GM23338 (cell line): Measurements from ENCODE around the gene SLC6A12. TPM values are rescaled to one million over a fixed set of nuclear protein-coding genes. Genes with fewer than 3 reads are reported as not detected.

Experiments used
- ATAC-seq: fragments of 200-7000 bp; cut with Tn5 transposase; 3 replicates; pipeline ENCODE4 v1.9.1; 2020
- DNase-seq: peaks from one replicate; pipeline ENCODE4 v3.0.0-alpha.2; 2015; ENCODE audit warnings: low spot score
- H2AFZ ChIP-seq: fragments of 200-600 bp; sonication (generic); 2 replicates; pipeline ENCODE4 v1.8.0; 2016; ENCODE audit warnings: antibody characterized with exemption, mild to moderate bottlenecking, moderate library complexity
- H3F3A ChIP-seq: fragments of 200-600 bp; sonication (generic); replicated peaks from 2 replicates; pipeline ENCODE4 v1.8.0; 2017; ENCODE audit warnings: antibody characterized with exemption, mixed run types, low read depth
- H3K27ac ChIP-seq: fragments of 200-600 bp; sonication (generic); 2 replicates; pipeline ENCODE4 v1.6.1; 2016; ENCODE audit warnings: low read depth
- H3K27me3 ChIP-seq: fragments of 200-600 bp; sonication (generic); 2 replicates; pipeline ENCODE4 v1.8.0; 2016; ENCODE audit warnings: mild to moderate bottlenecking, mixed run types, moderate library complexity; ENCODE audit not compliant: insufficient read depth
- H3K36me3 ChIP-seq: fragments of 200-600 bp; sonication (generic); 2 replicates; pipeline ENCODE4 v1.8.0; 2016; ENCODE audit warnings: mild to moderate bottlenecking; ENCODE audit not compliant: insufficient read depth
- H3K4me1 ChIP-seq: fragments of 200-600 bp; sonication (generic); 2 replicates; pipeline ENCODE4 v1.8.0; 2016; ENCODE audit warnings: mild to moderate bottlenecking, moderate library complexity; ENCODE audit not compliant: insufficient read depth
- H3K4me2 ChIP-seq: fragments of 200-600 bp; sonication (generic); 2 replicates; pipeline ENCODE4 v1.7.1; 2017; ENCODE audit warnings: mixed run types
- H3K4me3 ChIP-seq: fragments of 200-600 bp; sonication (generic); 2 replicates; pipeline ENCODE4 v1.6.1; 2016; ENCODE audit warnings: mixed run types
- H3K79me2 ChIP-seq: fragments of 200-600 bp; sonication (generic); replicated peaks from 2 replicates; pipeline ENCODE4 v1.8.0; 2017; ENCODE audit warnings: mild to moderate bottlenecking; ENCODE audit not compliant: insufficient read depth
- H3K9me2 ChIP-seq: fragments of 200-600 bp; sonication (generic); 2 replicates; pipeline ENCODE4 v1.8.0; 2017; ENCODE audit not compliant: insufficient read depth
- H4K20me1 ChIP-seq: fragments of 200-600 bp; sonication (generic); replicated peaks from 2 replicates; pipeline ENCODE4 v1.8.0; 2017; ENCODE audit warnings: mild to moderate bottlenecking; ENCODE audit not compliant: insufficient read depth
- H3K27ac Mint-ChIP-seq: 2 replicates; pipeline ENCODE4 v1.8.0; 2020; ENCODE audit warnings: inconsistent platforms, mild to moderate bottlenecking, moderate library complexity, mixed read lengths
- H3K27me3 Mint-ChIP-seq: 3 replicates; pipeline ENCODE4 v1.8.0; 2022; ENCODE audit warnings: low read depth, mild to moderate bottlenecking, moderate library complexity, mixed read lengths, inconsistent platforms; ENCODE audit not compliant: insufficient read depth, poor library complexity
- H3K36me3 Mint-ChIP-seq: 3 replicates; pipeline ENCODE4 v1.8.0; 2021; ENCODE audit warnings: low read depth, mild to moderate bottlenecking, inconsistent platforms, moderate library complexity, mixed read lengths
- H3K4me1 Mint-ChIP-seq: 3 replicates; pipeline ENCODE4 v1.8.0; 2020; ENCODE audit warnings: mild to moderate bottlenecking, inconsistent platforms, mixed read lengths
- H3K4me3 Mint-ChIP-seq: 3 replicates; pipeline ENCODE4 v1.8.0; 2021; ENCODE audit warnings: moderate library complexity, mild to moderate bottlenecking, inconsistent platforms, mixed read lengths
- H3K9me3 Mint-ChIP-seq: 3 replicates; pipeline ENCODE4 v1.8.0; 2020; ENCODE audit warnings: moderate library complexity, mild to moderate bottlenecking, inconsistent platforms, mixed read lengths
- CREB1 ChIP-seq: fragments of 250-450 bp; sonication (Bioruptor Pico); IDR thresholded peaks from 2 replicates; pipeline ENCODE4 v1.5.0; 2020; ENCODE audit warnings: low read depth, mild to moderate bottlenecking, moderate library complexity
- CTCF ChIP-seq, 2 experiments: fragments of 200-600 bp in 1 of 2; sonication (generic) in 1 of 2; conservative IDR thresholded peaks; 2 replicates each; pipeline versions ENCODE4 v1.5.1 to v1.6.1; 2016 to 2017; ENCODE audit warnings: antibody characterized with exemption in 2 of 2, low read depth in 2 of 2, mild to moderate bottlenecking in 2 of 2, moderate library complexity in 1 of 2
- ETS1 ChIP-seq: IDR thresholded peaks from 2 replicates; pipeline ENCODE4 v1.6.1; 2016; ENCODE audit warnings: antibody characterized with exemption
- EZH2 ChIP-seq: fragments of 200-600 bp; sonication (generic); IDR thresholded peaks from one replicate; pipeline ENCODE4 v1.8.0; 2017; ENCODE audit warnings: antibody characterized with exemption, mild to moderate bottlenecking, low read depth; ENCODE audit not compliant: unreplicated experiment
- EZH2phosphoT487 ChIP-seq: fragments of 200-600 bp; sonication (generic); IDR thresholded peaks from one replicate; pipeline ENCODE4 v1.8.1; 2018; ENCODE audit warnings: antibody characterized with exemption; ENCODE audit not compliant: unreplicated experiment
- JUNB ChIP-seq: IDR thresholded peaks from one replicate; pipeline ENCODE4 v1.6.1; 2016; ENCODE audit warnings: antibody characterized with exemption; ENCODE audit not compliant: unreplicated experiment
- NANOG ChIP-seq: IDR thresholded peaks from 2 replicates; pipeline ENCODE4 v1.6.1; 2016; ENCODE audit warnings: antibody characterized with exemption, borderline replicate concordance
- POLR2AphosphoS5 ChIP-seq: IDR thresholded peaks from 2 replicates; pipeline ENCODE4 v1.6.1; 2016; ENCODE audit warnings: antibody characterized with exemption, low read depth
- REST ChIP-seq: IDR thresholded peaks from one replicate; pipeline ENCODE4 v1.6.1; 2018; ENCODE audit warnings: antibody characterized with exemption; ENCODE audit not compliant: unreplicated experiment
- STAT1 ChIP-seq: IDR thresholded peaks from one replicate; pipeline ENCODE4 v1.6.1; 2016; ENCODE audit warnings: antibody characterized with exemption; ENCODE audit not compliant: unreplicated experiment
- ZNF114 ChIP-seq: fragments of 250-450 bp; sonication (Bioruptor Pico); IDR thresholded peaks from 2 replicates; pipeline ENCODE4 v1.5.0; 2020; ENCODE audit warnings: mild to moderate bottlenecking, moderate library complexity
- ZNF331 ChIP-seq: fragments of 250-450 bp; sonication (Bioruptor Pico); IDR thresholded peaks from 2 replicates; pipeline ENCODE4 v1.5.0; 2020; ENCODE audit warnings: low read depth, mild to moderate bottlenecking, moderate library complexity
- ZNF462 ChIP-seq: fragments of 250-450 bp; sonication (Bioruptor Pico); IDR thresholded peaks from 2 replicates; pipeline ENCODE4 v1.5.0; 2020; ENCODE audit warnings: mild to moderate bottlenecking, moderate library complexity
- polyA plus RNA-seq: library from polyadenylated mRNA; unstranded; fragments of >200 nt; fragmentation: Nextera tagmentation; extraction: Ambion mirVana; gene quantifications from 2 replicates; pipeline ENCODE4 v1.2.1, GENCODE V29; 2016
- total RNA-seq: library from RNA; depleted of rRNA; stranded (reverse); fragments of >200 nt; shearing (Covaris generic); gene quantifications from 2 replicates; pipeline ENCODE4 v1.2.3, GENCODE V29; 2014

Gene SLC6A12
- total and polyA plus RNA-seq, 2 experiments from 2014 or later: 0.56 TPM; not detected in 1

- TF ChIP-seq JUNB: no peak
Observed at GRCh38 chr12:159156-159782, 54.7 kb downstream of the SLC6A12 start (continued).

GRCh38 chr12:157644-158043 is 56.3 kb downstream of the SLC6A12 start:
- Histone ChIP-seq H3K4me1 (no peaks in the 10 kb centered on the region; the same call in 1 of the 2 replicates), H3K4me3 (no peak overlapping the region), H3K4me2 (no peak overlapping the region), H3K27ac (no peak overlapping the region), H3K79me2 (no peaks in the 10 kb centered on the region), H3K27me3 (no peaks in the 10 kb centered on the region), H3F3A (no peaks in the 10 kb centered on the region), H3K36me3 (no peaks in the 10 kb centered on the region), H3K9me2 (no peaks in the 10 kb centered on the region), H4K20me1 (no peaks in the 10 kb centered on the region), H2AFZ (no peak overlapping the region)
- H3K36me3 Mint-ChIP-seq: no peaks in the 10 kb centered on the region
- ATAC-seq (no peak), DNase-seq (no peak)
- H3K4me3 Mint-ChIP-seq: no peak overlapping the region
- no peak for TF ChIP-seq CTCF (conservative IDR thresholded peaks at IDR 0.05; ENCODE audit: low read depth in 2 of 2)
- no peak for TF ChIP-seq ZNF331 (CRISPR knock-in tag)
- no peak for TF ChIP-seq ZNF462 (CRISPR knock-in tag)
- no peak for TF ChIP-seq NANOG
- TF ChIP-seq CREB1 (CRISPR knock-in tag): no peak
- TF ChIP-seq EZH2phosphoT487: no peak
- TF ChIP-seq JUNB: no peak
- TF ChIP-seq EZH2: no peak
- TF ChIP-seq ZNF114 (CRISPR knock-in tag): no peak
- no peak for TF ChIP-seq STAT1
- TF ChIP-seq REST: no peak
- TF ChIP-seq POLR2AphosphoS5: no peak
- no peak for TF ChIP-seq ETS1
- peaks cover 17% of the 10 kb centered on the region for H3K4me1 Mint-ChIP-seq
- no peak overlapping the region for H3K27ac Mint-ChIP-seq
- H3K27me3 Mint-ChIP-seq: peaks cover 9% of the 10 kb centered on the region
- no peaks in the 10 kb centered on the region for H3K9me3 Mint-ChIP-seq
